Activated CD4-positive, CD25-positive, alpha-beta regulatory T cell treated with anti-CD3 and anti-CD28 coated beads, Interleukin-2, amount 50 U/mL, for 72 hours (primary cell): ENCODE data around the gene THEMIS2.
"Not testable (repeated sequence)": the region's sequence is repeated elsewhere in the genome, so short reads cannot be mapped to it uniquely, and the experiment has no call there.

Experiments used
- DNase-seq: peaks from one replicate; pipeline ENCODE4 v3.0.0; 2021

Gene THEMIS2

GRCh38 chr1:27863538-27863915, 8.8 kb upstream of the THEMIS2 start:
- DNase-seq: no peak

GRCh38 chr1:27864264-27864895, 8.0 kb upstream of the THEMIS2 start:
- DNase-seq: no peak

- no peak for DNase-seq
Observed at GRCh38 chr1:27865821-27866220, 6.5 kb upstream of the THEMIS2 start.

- no peak for DNase-seq
Observed at GRCh38 chr1:27868556-27868931, 3.8 kb upstream of the THEMIS2 start.

GRCh38 chr1:27868932-27869718, 3.2 kb upstream of the THEMIS2 start:
- peak; percentile 70 for DNase-seq

GRCh38 chr1:27869719-27870085, 2.6 kb upstream of the THEMIS2 start:
- DNase-seq: no peak

GRCh38 chr1:27871076-27871475, 1.3 kb upstream of the THEMIS2 start:
- DNase-seq: not testable (repeated sequence)

GRCh38 chr1:27872802-27873551, 633 bp downstream of the THEMIS2 start:
- DNase-seq: peak; percentile 55

GRCh38 chr1:27873671-27874384, 1.5 kb downstream of the THEMIS2 start:
- no peak for DNase-seq

- no peak for DNase-seq
Observed at GRCh38 chr1:27876341-27877114, 4.2 kb downstream of the THEMIS2 start.

GRCh38 chr1:27877115-27877416, 4.7 kb downstream of the THEMIS2 start:
- DNase-seq: no peak

- no peak for DNase-seq
Observed at GRCh38 chr1:27878039-27878438, 5.7 kb downstream of the THEMIS2 start.

- no peak for DNase-seq
Observed at GRCh38 chr1:27878787-27879335, 6.5 kb downstream of the THEMIS2 start.

- no peak for DNase-seq
Observed at GRCh38 chr1:27879374-27880082, 7.2 kb downstream of the THEMIS2 start.

- DNase-seq: no peak
Observed at GRCh38 chr1:27882543-27882903, 10.2 kb downstream of the THEMIS2 start.

GRCh38 chr1:27883536-27883935, 11.2 kb downstream of the THEMIS2 start:
- no peak for DNase-seq

GRCh38 chr1:27884006-27884954, 11.9 kb downstream of the THEMIS2 start:
- DNase-seq: no peak

GRCh38 chr1:27885114-27885528, 12.8 kb downstream of the THEMIS2 start:
- DNase-seq: no peak

- DNase-seq: no peak
Observed at GRCh38 chr1:27885621-27886352, 13.4 kb downstream of the THEMIS2 start.

- no peak for DNase-seq
Observed at GRCh38 chr1:27886353-27886679, 14.0 kb downstream of the THEMIS2 start.
